Fibroblast of mammary gland (primary cell): ENCODE data around the gene LACC1.

Source experiments
- DNase-seq: peaks from one replicate; pipeline ENCODE4 v3.0.0-alpha.2; 2010; ENCODE audit warnings: low read depth
- H3K4me3 ChIP-seq: 2 replicates; pipeline ENCODE4 v1.5.1; 2011; ENCODE audit warnings: low read depth, mild to moderate bottlenecking, low read length, moderate library complexity; ENCODE audit not compliant: control insufficient read depth
- TF ChIP-seq, protein P1 (sequence below): conservative IDR thresholded peaks from 2 replicates; pipeline ENCODE4 v1.5.1; 2011; ENCODE audit warnings: low read depth, low read length, inconsistent platforms; ENCODE audit not compliant: control insufficient read depth, insufficient read depth

The LACC1 gene

DNA sequence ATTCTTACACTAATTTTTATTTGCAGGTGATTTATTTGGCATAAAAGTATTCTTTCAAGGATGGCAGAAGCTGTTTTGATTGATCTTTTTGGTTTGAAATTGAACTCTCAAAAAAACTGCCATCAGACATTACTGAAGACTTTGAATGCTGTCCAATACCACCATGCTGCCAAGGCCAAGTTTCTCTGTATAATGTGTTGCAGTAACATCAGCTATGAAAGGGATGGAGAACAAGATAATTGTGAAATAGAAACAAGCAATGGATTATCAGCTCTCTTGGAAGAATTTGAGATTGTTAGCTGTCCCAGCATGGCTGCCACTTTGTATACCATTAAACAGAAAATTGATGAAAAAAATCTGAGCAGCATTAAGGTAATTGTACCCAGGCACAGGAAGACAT, 1.2 kb downstream of the LACC1 start:
- no peak overlapping the region for H3K4me3 ChIP-seq
- TF ChIP-seq, protein P1, sequence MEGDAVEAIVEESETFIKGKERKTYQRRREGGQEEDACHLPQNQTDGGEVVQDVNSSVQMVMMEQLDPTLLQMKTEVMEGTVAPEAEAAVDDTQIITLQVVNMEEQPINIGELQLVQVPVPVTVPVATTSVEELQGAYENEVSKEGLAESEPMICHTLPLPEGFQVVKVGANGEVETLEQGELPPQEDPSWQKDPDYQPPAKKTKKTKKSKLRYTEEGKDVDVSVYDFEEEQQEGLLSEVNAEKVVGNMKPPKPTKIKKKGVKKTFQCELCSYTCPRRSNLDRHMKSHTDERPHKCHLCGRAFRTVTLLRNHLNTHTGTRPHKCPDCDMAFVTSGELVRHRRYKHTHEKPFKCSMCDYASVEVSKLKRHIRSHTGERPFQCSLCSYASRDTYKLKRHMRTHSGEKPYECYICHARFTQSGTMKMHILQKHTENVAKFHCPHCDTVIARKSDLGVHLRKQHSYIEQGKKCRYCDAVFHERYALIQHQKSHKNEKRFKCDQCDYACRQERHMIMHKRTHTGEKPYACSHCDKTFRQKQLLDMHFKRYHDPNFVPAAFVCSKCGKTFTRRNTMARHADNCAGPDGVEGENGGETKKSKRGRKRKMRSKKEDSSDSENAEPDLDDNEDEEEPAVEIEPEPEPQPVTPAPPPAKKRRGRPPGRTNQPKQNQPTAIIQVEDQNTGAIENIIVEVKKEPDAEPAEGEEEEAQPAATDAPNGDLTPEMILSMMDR = no peak
- no peak for DNase-seq

- DNase-seq = no peak
- TF ChIP-seq, protein P1 = no peak
- no peak overlapping the region for H3K4me3 ChIP-seq
These were observed 1.9 kb downstream of the LACC1 start for GRCh38 chr13:43881580-43881979.

DNA sequence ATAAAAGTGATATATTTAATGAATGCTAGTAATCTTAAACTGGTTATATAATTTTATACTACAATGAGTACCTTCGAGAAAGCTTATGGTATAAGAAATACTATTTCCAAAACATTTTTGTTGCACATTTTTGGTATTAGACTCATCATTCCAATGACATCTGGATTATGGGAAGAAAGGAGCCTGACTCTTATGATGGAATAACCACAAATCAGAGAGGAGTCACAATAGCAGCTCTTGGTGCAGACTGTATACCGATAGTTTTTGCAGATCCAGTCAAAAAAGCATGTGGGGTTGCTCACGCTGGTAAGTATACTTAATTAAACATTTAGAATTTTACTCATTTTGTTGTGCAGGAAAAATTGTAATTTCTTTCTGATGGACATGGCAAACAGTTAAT, 3.9 kb downstream of the LACC1 start:
- no peak overlapping the region for H3K4me3 ChIP-seq
- DNase-seq = no peak
- TF ChIP-seq, protein P1 = no peak

GRCh38 chr13:43884222-43884621, 4.5 kb downstream of the LACC1 start:
- DNase-seq = no peak
- TF ChIP-seq, protein P1 = no peak

DNA sequence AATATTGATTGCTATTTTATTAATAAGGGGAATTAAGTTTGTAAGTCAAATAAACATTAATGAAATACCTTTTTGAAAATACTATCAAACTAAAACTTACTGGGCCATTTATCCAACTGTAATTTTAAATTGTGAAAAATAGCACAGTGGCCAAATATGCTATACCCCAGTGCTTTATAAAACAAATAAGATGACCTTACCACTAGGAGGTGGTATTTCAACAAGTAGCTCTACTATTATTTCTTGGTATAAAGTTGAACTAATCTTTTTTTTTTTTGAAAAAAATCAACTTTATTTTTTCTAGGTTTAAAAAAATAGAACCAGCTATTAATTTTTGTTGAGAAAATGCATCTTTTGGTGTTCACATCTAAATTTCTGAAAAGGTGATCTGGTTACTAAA, 14.7 kb downstream of the LACC1 start:
- H3K4me3 ChIP-seq = no peak overlapping the region
- TF ChIP-seq, protein P1 = peak; percentile 27

More at GRCh38 chr13:43884222-43884621, 4.5 kb downstream of the LACC1 start:
- H3K4me3 ChIP-seq = no peak overlapping the region

DNA sequence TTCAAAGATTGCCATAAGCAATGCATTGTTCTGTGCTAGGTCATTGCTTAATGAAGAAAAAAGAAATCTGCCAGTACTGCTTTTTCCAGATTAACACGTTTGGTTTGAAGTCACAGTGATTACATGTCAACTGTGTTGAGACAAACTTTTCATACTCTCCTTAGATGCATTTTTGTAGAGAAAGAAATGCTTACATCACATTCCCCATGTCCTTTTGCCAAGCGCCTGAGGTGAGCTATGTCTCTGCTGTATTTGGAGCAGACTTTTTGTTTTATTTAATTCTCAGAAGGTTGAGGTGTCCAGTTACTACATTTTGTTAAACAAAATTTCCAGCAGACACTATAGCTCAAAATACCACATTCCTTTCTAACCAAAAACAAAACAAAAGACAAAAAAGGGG, 16.2 kb downstream of the LACC1 start:
- TF ChIP-seq, protein P1 = no peak
- DNase-seq = no peak
- H3K4me3 ChIP-seq = no peak overlapping the region

More for the DNA sequence above, 14.7 kb downstream of the LACC1 start:
- no peak for DNase-seq

DNA sequence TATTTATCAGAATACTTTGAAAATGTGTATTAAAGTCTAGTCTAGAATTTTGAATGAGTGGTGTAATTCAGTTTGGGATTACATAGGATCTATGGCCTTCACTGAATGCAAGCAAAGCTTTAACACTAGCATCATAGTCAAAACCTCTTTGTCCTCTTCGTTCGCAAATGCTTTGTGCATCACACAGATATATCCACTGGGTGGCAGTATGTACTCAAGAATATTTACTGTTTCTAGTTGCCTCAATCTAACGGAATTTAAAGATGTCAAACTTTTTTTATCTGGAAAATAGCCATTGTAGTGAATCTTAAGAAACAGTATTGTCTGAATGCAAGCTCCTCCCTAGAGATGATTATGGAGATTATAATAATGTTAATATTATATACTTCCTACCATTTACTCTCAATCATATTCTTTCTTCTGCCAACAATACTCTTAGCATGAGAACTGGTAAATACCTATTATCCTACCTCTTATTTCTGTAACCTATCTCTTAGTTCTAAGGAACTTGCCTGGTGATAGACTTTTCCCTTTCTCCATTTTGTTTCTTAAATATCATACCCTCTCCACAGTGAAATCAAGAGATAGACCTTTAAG, 25.8 kb downstream of the LACC1 start:
- TF ChIP-seq, protein P1 = peak; percentile 77
- DNase-seq = peak; percentile 75
- H3K4me3 ChIP-seq = no peak overlapping the region
